ENCODE results near the gene TOM1L1.

TOM1L1 gene

GRCh38 chr17:54906683-54907082 lies 6.0 kb downstream of the TOM1L1 start:
- H3K4me1 Mint-ChIP-seq (ENCODE audit: low read depth): no peaks in the 10 kb centered on the region
- no peaks in the 10 kb centered on the region for H3K9me3 Mint-ChIP-seq
- H3K4me3 Mint-ChIP-seq: no peak overlapping the region
- DNase-seq (ENCODE audit: low spot score): no peak
- peaks cover 6% of the 10 kb centered on the region for H3K27me3 Mint-ChIP-seq (ENCODE audit: low read depth)
- no peaks in the 10 kb centered on the region for H3K36me3 Mint-ChIP-seq (ENCODE audit: low read depth)
- no peak overlapping the region for H3K27ac Mint-ChIP-seq

GRCh38 chr17:54907376-54907775 lies 6.7 kb downstream of the TOM1L1 start:
- H3K36me3 Mint-ChIP-seq (ENCODE audit: low read depth): no peaks in the 10 kb centered on the region

GRCh38 chr17:54909766-54910165 lies 9.1 kb downstream of the TOM1L1 start:
- no peaks in the 10 kb centered on the region for H3K27me3 Mint-ChIP-seq (ENCODE audit: low read depth)
- no peak for DNase-seq (ENCODE audit: low spot score)
- H3K27ac Mint-ChIP-seq: no peak overlapping the region
- no peaks in the 10 kb centered on the region for H3K4me1 Mint-ChIP-seq (ENCODE audit: low read depth)
- no peak overlapping the region for H3K4me3 Mint-ChIP-seq
- no peaks in the 10 kb centered on the region for H3K36me3 Mint-ChIP-seq (ENCODE audit: low read depth)
- no peaks in the 10 kb centered on the region for H3K9me3 Mint-ChIP-seq

More at GRCh38 chr17:54907376-54907775, 6.7 kb downstream of the TOM1L1 start:
- H3K4me3 Mint-ChIP-seq: no peak overlapping the region
- H3K27ac Mint-ChIP-seq: no peak overlapping the region
- H3K4me1 Mint-ChIP-seq (ENCODE audit: low read depth): no peaks in the 10 kb centered on the region
- H3K9me3 Mint-ChIP-seq: no peaks in the 10 kb centered on the region
- H3K27me3 Mint-ChIP-seq (ENCODE audit: low read depth): peaks cover 2% of the 10 kb centered on the region
- no peak for DNase-seq (ENCODE audit: low spot score)

GRCh38 chr17:54916721-54917120 lies 16.1 kb downstream of the TOM1L1 start:
- Mint-ChIP-seq H3K4me3 (no peak overlapping the region), H3K9me3 (peaks cover 12% of the 10 kb centered on the region), H3K4me1 (ENCODE audit: low read depth) (no peaks in the 10 kb centered on the region), H3K27ac (no peak overlapping the region), H3K27me3 (ENCODE audit: low read depth) (no peaks in the 10 kb centered on the region), H3K36me3 (ENCODE audit: low read depth) (peaks cover 2% of the 10 kb centered on the region)
- no peak for DNase-seq (ENCODE audit: low spot score)

GRCh38 chr17:54919425-54919824 lies 18.8 kb downstream of the TOM1L1 start:
- H3K27me3 Mint-ChIP-seq (ENCODE audit: low read depth): no peaks in the 10 kb centered on the region
- H3K9me3 Mint-ChIP-seq: peaks cover 12% of the 10 kb centered on the region
- no peak overlapping the region for H3K27ac Mint-ChIP-seq
- H3K36me3 Mint-ChIP-seq (ENCODE audit: low read depth): peaks cover 2% of the 10 kb centered on the region
- H3K4me3 Mint-ChIP-seq: no peak overlapping the region
- no peaks in the 10 kb centered on the region for H3K4me1 Mint-ChIP-seq (ENCODE audit: low read depth)
- DNase-seq (ENCODE audit: low spot score): no peak

GRCh38 chr17:54920819-54921218 lies 20.2 kb downstream of the TOM1L1 start:
- H3K27ac Mint-ChIP-seq: no peak overlapping the region

GRCh38 chr17:54924405-54924804 lies 23.8 kb downstream of the TOM1L1 start:
- no peak overlapping the region for H3K27ac Mint-ChIP-seq

More at GRCh38 chr17:54920819-54921218, 20.2 kb downstream of the TOM1L1 start:
- Mint-ChIP-seq H3K9me3 (peaks cover 12% of the 10 kb centered on the region), H3K27me3 (ENCODE audit: low read depth) (no peaks in the 10 kb centered on the region), H3K36me3 (ENCODE audit: low read depth) (peaks cover 2% of the 10 kb centered on the region), H3K4me1 (ENCODE audit: low read depth) (no peaks in the 10 kb centered on the region), H3K4me3 (no peak overlapping the region)
- DNase-seq (ENCODE audit: low spot score): no peak

GRCh38 chr17:54927525-54927924 lies 26.9 kb downstream of the TOM1L1 start:
- no peaks in the 10 kb centered on the region for H3K4me1 Mint-ChIP-seq (ENCODE audit: low read depth)
- no peaks in the 10 kb centered on the region for H3K9me3 Mint-ChIP-seq
- no peak overlapping the region for H3K4me3 Mint-ChIP-seq
- peaks cover 4% of the 10 kb centered on the region for H3K27me3 Mint-ChIP-seq (ENCODE audit: low read depth)
- no peak overlapping the region for H3K27ac Mint-ChIP-seq
- no peaks in the 10 kb centered on the region for H3K36me3 Mint-ChIP-seq (ENCODE audit: low read depth)
- DNase-seq (ENCODE audit: low spot score): no peak

More at GRCh38 chr17:54924405-54924804, 23.8 kb downstream of the TOM1L1 start:
- H3K9me3 Mint-ChIP-seq: no peaks in the 10 kb centered on the region
- H3K4me3 Mint-ChIP-seq: no peak overlapping the region
- H3K36me3 Mint-ChIP-seq (ENCODE audit: low read depth): no peaks in the 10 kb centered on the region
- no peaks in the 10 kb centered on the region for H3K4me1 Mint-ChIP-seq (ENCODE audit: low read depth)
- DNase-seq (ENCODE audit: low spot score): no peak
- H3K27me3 Mint-ChIP-seq (ENCODE audit: low read depth): peaks cover 4% of the 10 kb centered on the region

- Mint-ChIP-seq H3K27ac (no peak overlapping the region), H3K9me3 (no peaks in the 10 kb centered on the region), H3K27me3 (ENCODE audit: low read depth) (no peaks in the 10 kb centered on the region), H3K4me1 (ENCODE audit: low read depth) (no peaks in the 10 kb centered on the region), H3K36me3 (ENCODE audit: low read depth) (no peaks in the 10 kb centered on the region), H3K4me3 (no peak overlapping the region)
- no peak for DNase-seq (ENCODE audit: low spot score)
These were observed 32.1 kb downstream of the TOM1L1 start for GRCh38 chr17:54932711-54933110.

- Mint-ChIP-seq H3K36me3 (ENCODE audit: low read depth) (no peaks in the 10 kb centered on the region), H3K9me3 (no peaks in the 10 kb centered on the region), H3K27me3 (ENCODE audit: low read depth) (no peaks in the 10 kb centered on the region), H3K4me1 (ENCODE audit: low read depth) (no peaks in the 10 kb centered on the region), H3K27ac (no peak overlapping the region), H3K4me3 (no peak overlapping the region)
- DNase-seq (ENCODE audit: low spot score): no peak
These were observed 33.3 kb downstream of the TOM1L1 start for GRCh38 chr17:54933921-54934320.

GRCh38 chr17:54935471-54935870 lies 34.8 kb downstream of the TOM1L1 start:
- DNase-seq (ENCODE audit: low spot score): no peak
- Mint-ChIP-seq H3K4me3 (no peak overlapping the region), H3K27me3 (ENCODE audit: low read depth) (no peaks in the 10 kb centered on the region), H3K27ac (no peak overlapping the region), H3K36me3 (ENCODE audit: low read depth) (no peaks in the 10 kb centered on the region), H3K9me3 (no peaks in the 10 kb centered on the region), H3K4me1 (ENCODE audit: low read depth) (no peaks in the 10 kb centered on the region)

- no peak for DNase-seq (ENCODE audit: low spot score)
- Mint-ChIP-seq H3K27me3 (ENCODE audit: low read depth) (no peaks in the 10 kb centered on the region), H3K4me3 (no peak overlapping the region), H3K9me3 (no peaks in the 10 kb centered on the region), H3K4me1 (ENCODE audit: low read depth) (no peaks in the 10 kb centered on the region), H3K36me3 (ENCODE audit: low read depth) (no peaks in the 10 kb centered on the region), H3K27ac (no peak overlapping the region)
These were observed 36.4 kb downstream of the TOM1L1 start for GRCh38 chr17:54937018-54937417.

GRCh38 chr17:54937426-54937825 lies 36.8 kb downstream of the TOM1L1 start:
- DNase-seq (ENCODE audit: low spot score): no peak
- no peaks in the 10 kb centered on the region for H3K4me1 Mint-ChIP-seq (ENCODE audit: low read depth)
- H3K36me3 Mint-ChIP-seq (ENCODE audit: low read depth): no peaks in the 10 kb centered on the region
- H3K27ac Mint-ChIP-seq: no peak overlapping the region
- H3K9me3 Mint-ChIP-seq: no peaks in the 10 kb centered on the region
- H3K4me3 Mint-ChIP-seq: no peak overlapping the region
- H3K27me3 Mint-ChIP-seq (ENCODE audit: low read depth): no peaks in the 10 kb centered on the region

- no peak overlapping the region for H3K27ac Mint-ChIP-seq
- H3K27me3 Mint-ChIP-seq (ENCODE audit: low read depth): no peaks in the 10 kb centered on the region
- no peaks in the 10 kb centered on the region for H3K36me3 Mint-ChIP-seq (ENCODE audit: low read depth)
- no peak overlapping the region for H3K4me3 Mint-ChIP-seq
- H3K9me3 Mint-ChIP-seq: no peaks in the 10 kb centered on the region
- peaks cover 15% of the 10 kb centered on the region for H3K4me1 Mint-ChIP-seq (ENCODE audit: low read depth)
- no peak for DNase-seq (ENCODE audit: low spot score)
These were observed 40.6 kb downstream of the TOM1L1 start for GRCh38 chr17:54941285-54941684.

- H3K9me3 Mint-ChIP-seq: no peaks in the 10 kb centered on the region
- no peak for DNase-seq (ENCODE audit: low spot score)
- H3K4me3 Mint-ChIP-seq: no peak overlapping the region
- peaks cover 2% of the 10 kb centered on the region for H3K27me3 Mint-ChIP-seq (ENCODE audit: low read depth)
- H3K27ac Mint-ChIP-seq: no peak overlapping the region
- H3K4me1 Mint-ChIP-seq (ENCODE audit: low read depth): peaks cover 26% of the 10 kb centered on the region
- peaks cover 1% of the 10 kb centered on the region for H3K36me3 Mint-ChIP-seq (ENCODE audit: low read depth)
These were observed 44.1 kb downstream of the TOM1L1 start for GRCh38 chr17:54944796-54945195.
